Stimulated activated CD4-positive, alpha-beta T cell treated with anti-CD3 and anti-CD28 coated beads, TNF-alpha, amount 100 ng/mL, for 1 hour (primary cell): Measurements from ENCODE around the gene ABCA13.

Experiments
- DNase-seq, 3 donors: peaks; one replicate each; pipeline ENCODE4 v3.0.0-alpha.2; 2020; ENCODE audit warnings: low read depth in 3 of 3, low spot score in 1 of 3

The ABCA13 gene

DNA sequence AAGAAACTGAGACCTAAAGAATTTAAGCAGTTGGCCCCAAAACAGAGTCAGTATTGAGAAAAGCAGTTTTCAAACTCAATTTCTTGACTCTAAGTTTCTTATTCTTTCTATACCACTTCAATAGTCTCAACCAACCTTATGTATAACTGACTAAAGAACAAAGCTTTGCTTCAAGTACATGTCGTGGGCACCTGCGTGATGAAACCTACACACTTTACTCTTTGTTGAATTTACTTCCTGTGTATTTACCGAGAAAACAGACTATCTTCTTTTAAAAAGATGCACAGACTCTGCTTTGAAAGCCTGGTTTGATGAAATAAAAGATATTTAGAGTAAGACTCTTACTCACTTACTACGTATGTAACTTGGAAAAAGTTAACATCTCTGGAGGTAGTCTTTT is 455.9 kb downstream of the ABCA13 start:
- DNase-seq: no peak

DNA sequence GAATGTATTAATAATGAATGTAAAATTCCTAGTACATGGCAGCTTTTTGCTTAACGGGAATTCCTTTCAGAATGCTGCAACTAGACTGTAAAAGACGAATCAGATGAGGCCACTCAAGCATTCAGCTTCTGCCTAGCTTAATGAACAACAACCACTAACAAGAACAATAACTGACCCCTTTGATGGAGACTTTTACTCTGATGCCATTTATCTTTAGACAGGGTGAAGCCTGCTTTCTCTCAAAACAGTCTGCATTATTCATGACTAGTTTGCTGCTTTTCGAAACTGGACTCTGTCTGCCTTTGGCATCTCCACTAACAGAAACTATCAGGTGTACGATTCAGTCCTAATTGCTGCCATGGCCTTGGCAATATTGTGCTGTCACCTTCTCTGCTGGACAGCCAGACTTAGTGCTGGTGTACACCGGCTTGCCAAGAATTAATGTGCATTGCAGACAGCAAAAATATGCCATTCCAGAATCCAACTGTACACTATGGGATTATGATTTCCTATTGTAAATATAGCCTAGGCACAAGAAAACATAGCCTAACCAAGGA is 457.6 kb downstream of the ABCA13 start:
- DNase-seq: no peak

DNA sequence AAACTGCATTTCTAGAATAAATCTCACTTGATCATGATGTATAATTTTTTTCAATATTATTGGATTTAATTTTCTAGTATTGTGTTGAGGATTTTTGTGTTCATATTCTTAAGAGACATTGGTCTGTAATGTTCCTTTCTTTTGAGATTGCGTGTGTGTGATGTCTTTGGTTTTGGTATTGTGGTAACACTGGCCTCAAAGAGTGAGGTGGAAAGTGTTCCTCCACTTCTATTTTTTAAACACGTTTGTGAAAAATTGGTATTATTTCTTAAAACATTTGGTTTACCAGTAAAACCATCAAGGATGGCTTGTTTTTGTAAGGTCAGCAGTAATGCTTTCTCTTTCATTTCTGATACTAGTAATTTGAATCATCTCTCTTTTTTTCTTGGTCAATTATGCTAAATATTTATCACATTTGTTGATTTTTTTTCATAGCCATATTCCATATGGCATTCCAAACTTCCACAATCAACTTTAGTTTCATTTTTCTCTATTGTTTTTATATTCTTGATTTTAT is 462.9 kb downstream of the ABCA13 start:
- no peak for DNase-seq

DNA sequence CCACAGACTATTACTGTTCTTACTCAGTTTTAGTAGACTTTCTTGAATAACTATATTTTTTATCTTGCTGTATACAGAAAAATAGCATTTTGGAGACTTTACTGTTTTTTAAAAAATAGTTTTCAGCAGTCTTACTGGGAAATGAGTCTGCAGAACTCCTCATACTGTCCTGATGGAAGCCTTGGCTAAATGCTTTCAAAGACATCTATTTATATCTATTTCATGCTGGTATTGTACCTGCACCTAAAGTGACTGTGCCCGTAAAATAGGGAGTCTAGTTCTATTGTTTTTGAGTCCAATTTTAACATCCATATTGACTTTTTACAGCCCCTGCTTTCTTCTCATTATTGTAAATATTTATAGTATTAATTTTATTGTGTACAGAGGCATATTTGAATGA is 464.5 kb downstream of the ABCA13 start:
- DNase-seq: no peak

DNA sequence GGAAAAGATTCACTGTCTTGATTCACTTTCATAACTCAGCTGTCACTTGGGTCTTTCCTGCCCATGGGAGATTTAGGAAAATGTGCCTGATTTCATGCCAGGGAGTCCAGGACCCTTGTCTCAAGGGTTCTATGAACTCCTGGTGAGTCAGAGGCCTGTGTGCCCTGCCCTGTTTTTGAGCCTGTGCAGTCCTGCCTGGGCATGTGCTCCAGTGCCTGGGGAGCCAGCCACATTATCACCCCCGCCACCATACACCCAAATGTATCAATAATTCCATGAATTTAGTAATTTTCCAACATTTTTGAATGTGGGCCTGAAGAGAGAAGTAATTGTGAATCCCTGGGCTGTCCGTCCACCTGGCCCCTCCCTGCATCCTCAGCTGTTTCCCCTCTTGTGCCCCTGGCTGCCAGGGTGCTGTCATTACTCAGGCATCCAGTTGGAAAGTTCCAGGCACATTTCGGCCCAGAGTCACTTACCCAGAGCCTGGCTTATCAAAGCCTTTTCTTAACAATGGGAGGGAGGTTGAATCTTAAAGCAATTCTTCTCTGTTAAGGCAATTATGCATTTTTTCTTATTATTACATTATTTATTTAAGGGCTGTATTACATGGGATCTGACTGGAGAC is 465.2 kb downstream of the ABCA13 start:
- no peak for DNase-seq

DNA sequence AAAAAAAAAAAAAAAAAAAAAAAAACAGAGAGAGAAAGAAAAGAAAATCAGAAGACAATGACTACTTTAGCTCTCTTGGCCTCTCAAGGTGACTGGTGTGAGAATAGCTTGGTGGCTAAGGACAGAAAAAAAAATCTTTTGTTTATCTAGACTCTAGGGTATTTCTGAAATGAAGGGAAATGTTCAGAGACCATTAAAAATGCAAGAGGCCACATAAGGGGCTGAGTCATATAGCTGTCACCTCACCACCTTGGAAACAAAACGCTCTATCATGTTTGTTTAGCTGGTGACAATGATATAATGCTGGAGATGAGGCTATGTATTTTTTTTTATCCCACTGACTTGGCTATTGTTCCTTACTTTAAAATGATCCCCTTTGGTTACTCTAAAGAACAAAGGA is 466.1 kb downstream of the ABCA13 start:
- DNase-seq: no peak

DNA sequence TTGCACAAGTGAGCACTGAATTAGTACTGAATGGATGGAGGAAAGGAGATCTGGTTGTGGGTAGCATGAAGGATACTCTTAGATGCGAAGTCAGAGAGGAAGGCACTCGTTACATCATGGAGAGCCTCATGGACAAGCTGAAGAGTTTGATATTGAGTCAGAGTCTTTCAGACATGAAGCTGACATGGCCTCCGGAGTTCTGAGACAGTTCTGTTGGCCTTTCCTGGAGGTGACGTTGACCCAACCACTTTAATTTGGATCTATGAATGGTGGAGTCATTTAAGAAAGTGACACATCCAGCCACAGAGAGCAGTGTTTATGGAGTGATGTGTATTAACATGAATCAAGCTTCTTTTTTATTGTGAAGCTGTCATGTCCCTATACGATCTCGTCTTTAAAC is 466.8 kb downstream of the ABCA13 start:
- DNase-seq: no peak

DNA sequence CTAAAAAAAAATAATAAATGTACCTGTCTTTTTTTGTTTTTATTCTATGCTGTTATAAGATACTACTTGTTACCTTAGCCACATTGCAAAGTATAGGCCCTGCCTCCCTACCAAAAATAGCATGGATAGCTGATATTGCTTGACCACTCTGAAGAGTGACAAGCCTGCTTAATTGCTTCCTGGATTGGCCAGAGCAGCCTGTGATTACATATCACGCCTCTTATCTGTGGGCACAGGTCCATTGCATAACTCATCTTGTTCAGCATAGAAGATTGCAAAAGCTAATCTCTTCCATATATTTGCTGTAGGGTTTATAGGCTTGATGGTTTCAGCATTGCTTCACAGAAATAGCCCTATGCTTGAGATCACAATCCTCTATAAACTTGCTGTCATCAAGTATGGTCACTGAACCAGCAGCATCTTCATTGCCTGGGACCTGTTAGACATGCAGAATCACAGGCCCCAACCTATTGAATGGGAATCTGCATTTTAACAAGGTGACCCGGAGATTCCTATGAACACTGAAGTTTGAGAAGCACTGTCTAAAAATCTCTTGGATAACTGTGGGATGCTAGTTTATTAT is 472.3 kb downstream of the ABCA13 start:
- DNase-seq: no peak

DNA sequence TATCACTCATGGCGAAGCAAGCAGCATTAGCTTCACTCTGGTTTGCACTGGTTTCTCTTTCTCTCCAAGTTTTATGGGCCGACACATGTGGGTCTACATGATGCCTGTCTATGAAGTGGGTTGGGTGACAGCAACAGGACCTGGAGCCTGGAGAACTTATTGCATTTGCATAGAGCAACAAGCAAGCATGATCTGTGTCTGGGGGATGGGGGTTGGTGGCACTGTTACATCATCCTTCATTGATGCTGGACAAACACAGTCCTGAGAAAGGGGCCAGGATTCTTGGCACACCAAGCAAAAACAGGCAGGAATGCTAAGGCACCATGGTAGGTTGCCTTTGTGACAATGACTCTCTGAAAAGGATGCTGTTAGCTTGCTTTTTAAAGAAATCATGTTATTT is 486.9 kb downstream of the ABCA13 start:
- DNase-seq: no peak

DNA sequence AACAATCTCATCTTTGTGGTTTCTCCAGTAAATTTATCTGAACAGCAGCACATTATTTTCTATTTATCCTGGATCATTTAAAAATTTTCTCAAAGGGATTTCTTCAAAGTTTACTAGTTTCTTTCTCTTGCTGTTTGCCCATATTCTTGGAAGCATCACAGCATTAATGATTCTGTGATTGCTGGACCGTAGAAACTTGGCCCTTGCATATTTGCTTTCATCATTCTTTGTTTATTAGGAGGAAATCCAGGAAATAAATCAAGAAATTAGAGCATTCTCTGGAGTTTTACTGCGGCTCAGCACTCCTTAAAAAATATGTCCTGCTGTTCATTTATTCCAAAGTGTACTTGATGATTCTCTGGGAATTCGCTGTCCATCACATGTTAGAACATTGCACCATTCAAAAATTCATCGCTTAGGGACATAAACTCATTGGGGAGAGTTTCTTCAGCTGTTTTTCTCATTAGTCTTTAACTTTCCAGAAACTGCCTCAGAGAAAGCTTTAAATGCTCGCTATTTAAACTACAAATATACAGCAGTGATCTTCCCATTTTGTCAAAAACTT is 489.1 kb downstream of the ABCA13 start:
- DNase-seq: no peak

DNA sequence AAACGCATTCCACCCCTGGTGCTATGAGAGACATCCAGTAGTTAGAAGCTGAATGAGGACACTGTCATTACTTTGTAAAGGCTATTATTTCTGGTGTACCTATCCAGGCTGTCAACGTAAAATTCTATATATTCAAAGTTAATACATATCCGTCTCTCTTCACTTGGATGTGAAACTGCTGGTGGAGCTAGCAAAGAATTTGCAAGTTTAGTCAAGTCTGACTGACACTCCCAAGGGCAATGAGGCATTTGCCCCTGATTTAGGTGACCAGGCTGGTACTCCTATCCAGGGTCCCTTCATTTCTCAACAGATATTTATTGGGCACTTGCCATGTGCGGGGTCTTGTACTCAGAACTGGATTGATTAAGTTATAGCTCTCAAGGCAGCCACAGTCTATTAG is 493.0 kb downstream of the ABCA13 start:
- DNase-seq: no peak

DNA sequence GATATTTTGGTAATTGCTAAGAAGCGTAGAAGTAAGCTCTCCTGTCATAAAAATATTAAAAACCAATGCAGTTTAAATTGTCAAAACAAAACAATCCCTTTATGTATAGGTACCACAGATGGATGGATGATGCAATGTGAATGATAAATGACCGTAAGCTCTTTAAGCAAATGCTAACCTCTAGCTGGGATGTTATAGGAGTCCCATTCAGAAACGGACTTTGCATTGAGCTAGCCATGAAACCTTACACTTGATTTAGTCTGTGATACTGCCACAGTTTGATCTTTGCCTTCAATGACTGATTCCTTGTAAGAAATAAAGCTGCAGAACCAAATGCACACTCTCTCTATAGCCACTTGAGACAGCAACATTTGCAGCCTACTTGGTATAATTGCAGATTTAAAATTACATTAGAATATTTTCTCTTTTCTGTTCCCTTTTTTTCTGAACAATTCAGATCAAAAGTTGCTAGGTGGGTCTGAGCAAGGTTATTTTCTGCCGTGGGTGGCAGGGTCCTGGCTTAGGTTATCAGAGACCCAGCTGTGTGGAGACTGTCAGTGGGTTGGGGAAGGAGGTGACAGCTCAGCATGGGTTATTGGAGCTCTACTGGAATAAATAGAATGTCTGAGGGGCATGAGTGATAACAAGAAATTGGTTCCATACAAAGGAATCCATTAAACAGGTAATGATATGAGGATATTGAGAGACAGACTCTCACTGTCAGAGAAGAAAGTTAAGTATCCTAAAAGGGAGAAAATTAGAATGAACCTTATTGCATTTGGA is 494.3 kb downstream of the ABCA13 start:
- no peak for DNase-seq

DNA sequence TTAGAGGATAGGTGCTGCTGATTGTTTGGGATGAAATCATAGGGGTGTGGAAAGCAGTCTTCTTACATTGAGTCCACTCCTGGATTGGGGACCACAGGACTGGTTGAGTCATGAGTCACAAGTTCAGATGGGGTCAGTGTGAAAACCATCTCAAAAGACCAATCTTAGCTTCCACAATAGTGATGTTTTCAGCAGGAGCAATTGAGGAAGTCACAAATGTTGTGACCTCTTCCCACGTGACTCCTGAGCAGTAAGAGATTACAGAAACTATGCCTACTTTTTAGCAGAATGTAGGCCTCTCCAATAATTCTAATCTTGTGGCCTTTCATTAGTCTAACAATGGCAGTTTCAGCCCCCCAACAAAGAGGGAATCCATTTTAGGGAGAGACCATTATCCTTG is 496.1 kb downstream of the ABCA13 start:
- no peak for DNase-seq

DNA sequence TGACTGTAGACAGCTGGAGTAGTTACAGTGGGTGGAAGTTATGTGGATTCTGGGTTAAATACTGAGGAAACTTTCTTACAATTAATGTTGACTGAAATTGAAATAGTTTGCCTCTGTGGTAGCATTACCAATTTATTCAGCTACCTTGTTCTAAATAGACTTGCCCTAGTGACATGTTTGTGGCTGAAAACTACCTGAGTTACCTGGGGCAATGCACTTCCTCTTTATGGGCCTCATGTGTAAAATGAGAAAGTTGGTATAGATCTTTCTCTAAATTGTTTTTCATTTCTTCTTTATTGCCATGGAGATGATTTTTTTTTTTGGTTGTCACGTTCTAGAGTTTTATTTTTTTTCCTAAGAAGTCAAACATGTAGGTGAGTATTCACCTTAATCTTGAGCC is 500.4 kb downstream of the ABCA13 start:
- no peak for DNase-seq

DNA sequence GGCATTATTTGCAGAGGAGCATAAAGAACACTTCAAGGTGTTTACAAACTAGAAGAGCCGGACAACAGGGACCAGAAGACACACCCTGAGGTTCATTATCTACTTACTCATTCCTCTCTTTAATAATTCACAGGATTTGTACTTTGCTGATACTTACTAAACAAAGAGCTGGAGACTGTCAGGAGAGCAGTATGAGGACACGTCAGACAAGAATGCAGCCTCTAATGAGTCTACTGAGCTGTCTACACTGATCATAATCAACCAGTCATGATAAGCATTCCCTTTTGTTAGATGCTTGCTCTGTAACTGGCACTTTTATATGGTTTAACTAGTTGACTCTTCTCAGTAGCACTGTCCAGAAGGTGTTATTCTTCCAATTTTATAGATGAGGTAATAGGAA is 509.7 kb downstream of the ABCA13 start:
- no peak for DNase-seq

DNA sequence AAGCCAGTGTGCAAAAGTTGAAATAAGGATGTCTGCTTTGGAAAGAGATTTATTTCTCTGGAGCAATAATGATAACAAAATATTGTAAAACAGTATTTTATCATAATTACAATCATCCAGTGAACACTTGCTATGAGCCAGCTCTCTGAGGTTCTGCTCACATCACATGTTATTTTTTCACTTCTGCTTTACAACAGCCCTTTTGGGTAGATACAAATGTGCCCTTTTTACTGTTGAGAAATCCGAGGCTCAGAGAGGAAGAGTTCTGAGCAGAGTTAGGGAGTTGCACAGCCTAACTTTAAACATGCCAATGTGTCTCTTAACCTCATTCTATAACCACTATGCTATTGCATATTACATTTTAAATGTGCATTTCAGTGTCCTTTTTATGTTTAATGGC is 520.5 kb downstream of the ABCA13 start:
- DNase-seq: no peak
